ENCODE measurements around the gene TNFRSF4.

TNFRSF4 gene

GRCh38 chr1:1204425-1204920, 9.5 kb downstream of the TNFRSF4 start:
- Histone ChIP-seq H3K4me1 (ENCODE audit: insufficient read depth, poor library complexity, severe bottlenecking) (no peaks in the 10 kb centered on the region), H3K27me3 (ENCODE audit: insufficient read depth, poor library complexity, severe bottlenecking) (peaks cover 8% of the 10 kb centered on the region), H3K36me3 (ENCODE audit: low read depth) (no peaks in the 10 kb centered on the region), H3K9me3 (ENCODE audit: severe bottlenecking) (no peaks in the 10 kb centered on the region), H3K4me3 (ENCODE audit: severe bottlenecking) (no peak overlapping the region), H3K27ac (ENCODE audit: poor library complexity, severe bottlenecking) (no peak overlapping the region)
- DNase-seq (ENCODE audit: low spot score) (no peak), ATAC-seq (ENCODE audit: low read depth) (no peak)
- TF ChIP-seq, protein P1, sequence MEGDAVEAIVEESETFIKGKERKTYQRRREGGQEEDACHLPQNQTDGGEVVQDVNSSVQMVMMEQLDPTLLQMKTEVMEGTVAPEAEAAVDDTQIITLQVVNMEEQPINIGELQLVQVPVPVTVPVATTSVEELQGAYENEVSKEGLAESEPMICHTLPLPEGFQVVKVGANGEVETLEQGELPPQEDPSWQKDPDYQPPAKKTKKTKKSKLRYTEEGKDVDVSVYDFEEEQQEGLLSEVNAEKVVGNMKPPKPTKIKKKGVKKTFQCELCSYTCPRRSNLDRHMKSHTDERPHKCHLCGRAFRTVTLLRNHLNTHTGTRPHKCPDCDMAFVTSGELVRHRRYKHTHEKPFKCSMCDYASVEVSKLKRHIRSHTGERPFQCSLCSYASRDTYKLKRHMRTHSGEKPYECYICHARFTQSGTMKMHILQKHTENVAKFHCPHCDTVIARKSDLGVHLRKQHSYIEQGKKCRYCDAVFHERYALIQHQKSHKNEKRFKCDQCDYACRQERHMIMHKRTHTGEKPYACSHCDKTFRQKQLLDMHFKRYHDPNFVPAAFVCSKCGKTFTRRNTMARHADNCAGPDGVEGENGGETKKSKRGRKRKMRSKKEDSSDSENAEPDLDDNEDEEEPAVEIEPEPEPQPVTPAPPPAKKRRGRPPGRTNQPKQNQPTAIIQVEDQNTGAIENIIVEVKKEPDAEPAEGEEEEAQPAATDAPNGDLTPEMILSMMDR (IDR thresholded peaks at IDR 0.05; ENCODE audit: poor library complexity, severe bottlenecking) = no peak

GRCh38 chr1:1203561-1204424, 10.2 kb downstream of the TNFRSF4 start:
- Histone ChIP-seq H3K27ac (ENCODE audit: poor library complexity, severe bottlenecking) (no peak overlapping the region), H3K4me1 (ENCODE audit: insufficient read depth, poor library complexity, severe bottlenecking) (no peaks in the 10 kb centered on the region), H3K4me3 (ENCODE audit: severe bottlenecking) (no peak overlapping the region), H3K36me3 (ENCODE audit: low read depth) (no peaks in the 10 kb centered on the region), H3K9me3 (ENCODE audit: severe bottlenecking) (no peaks in the 10 kb centered on the region), H3K27me3 (ENCODE audit: insufficient read depth, poor library complexity, severe bottlenecking) (peaks cover 8% of the 10 kb centered on the region)
- TF ChIP-seq, protein P1 (IDR thresholded peaks at IDR 0.05; ENCODE audit: poor library complexity, severe bottlenecking) = no peak
- DNase-seq (ENCODE audit: low spot score) (no peak), ATAC-seq (ENCODE audit: low read depth) (no peak)

DNA sequence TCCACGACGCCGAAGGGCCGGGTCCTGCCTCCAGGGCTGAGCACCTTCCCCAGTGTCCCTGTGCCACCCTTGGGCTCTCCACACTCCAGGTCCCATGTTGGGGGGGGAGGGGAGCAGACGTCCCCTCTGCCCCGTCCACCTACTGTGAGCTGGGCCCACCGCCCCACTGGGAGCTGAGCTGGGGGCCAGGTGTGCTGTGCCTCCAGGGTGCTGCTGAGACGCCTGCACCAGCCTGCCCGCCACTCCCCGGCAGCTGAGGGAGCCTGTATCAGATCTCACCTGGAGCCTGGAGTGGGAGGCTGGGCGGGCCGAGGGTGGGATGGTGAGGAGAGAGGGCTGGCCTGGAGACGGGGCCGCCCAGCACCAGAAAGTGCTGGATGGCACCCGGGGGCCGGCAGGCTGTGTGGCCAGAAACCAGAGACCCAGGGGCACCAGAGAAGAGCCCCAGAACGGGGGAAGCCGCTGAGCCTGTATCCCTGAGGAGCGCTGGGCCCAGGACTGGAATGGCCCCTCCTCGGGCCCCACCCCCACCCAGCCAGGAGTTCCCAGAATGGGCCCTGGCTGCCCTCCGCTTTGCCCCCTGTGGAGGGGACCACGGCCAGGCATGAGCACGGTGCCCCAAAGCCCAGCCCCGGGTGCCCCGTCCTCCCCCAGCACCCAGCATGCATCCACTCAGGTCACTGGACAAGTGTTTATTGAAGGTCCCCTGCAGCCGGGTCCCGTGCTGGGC, 11.0 kb downstream of the TNFRSF4 start:
- Histone ChIP-seq H3K4me3 (ENCODE audit: severe bottlenecking) (no peak overlapping the region), H3K9me3 (ENCODE audit: severe bottlenecking) (no peaks in the 10 kb centered on the region), H3K4me1 (ENCODE audit: insufficient read depth, poor library complexity, severe bottlenecking) (no peaks in the 10 kb centered on the region), H3K27ac (ENCODE audit: poor library complexity, severe bottlenecking) (no peak overlapping the region), H3K36me3 (ENCODE audit: low read depth) (no peaks in the 10 kb centered on the region), H3K27me3 (ENCODE audit: insufficient read depth, poor library complexity, severe bottlenecking) (peaks cover 8% of the 10 kb centered on the region)
- ATAC-seq (ENCODE audit: low read depth) = no peak
- TF ChIP-seq, protein P1 (IDR thresholded peaks at IDR 0.05; ENCODE audit: poor library complexity, severe bottlenecking) = no peak
- DNase-seq (ENCODE audit: low spot score) = no peak

DNA sequence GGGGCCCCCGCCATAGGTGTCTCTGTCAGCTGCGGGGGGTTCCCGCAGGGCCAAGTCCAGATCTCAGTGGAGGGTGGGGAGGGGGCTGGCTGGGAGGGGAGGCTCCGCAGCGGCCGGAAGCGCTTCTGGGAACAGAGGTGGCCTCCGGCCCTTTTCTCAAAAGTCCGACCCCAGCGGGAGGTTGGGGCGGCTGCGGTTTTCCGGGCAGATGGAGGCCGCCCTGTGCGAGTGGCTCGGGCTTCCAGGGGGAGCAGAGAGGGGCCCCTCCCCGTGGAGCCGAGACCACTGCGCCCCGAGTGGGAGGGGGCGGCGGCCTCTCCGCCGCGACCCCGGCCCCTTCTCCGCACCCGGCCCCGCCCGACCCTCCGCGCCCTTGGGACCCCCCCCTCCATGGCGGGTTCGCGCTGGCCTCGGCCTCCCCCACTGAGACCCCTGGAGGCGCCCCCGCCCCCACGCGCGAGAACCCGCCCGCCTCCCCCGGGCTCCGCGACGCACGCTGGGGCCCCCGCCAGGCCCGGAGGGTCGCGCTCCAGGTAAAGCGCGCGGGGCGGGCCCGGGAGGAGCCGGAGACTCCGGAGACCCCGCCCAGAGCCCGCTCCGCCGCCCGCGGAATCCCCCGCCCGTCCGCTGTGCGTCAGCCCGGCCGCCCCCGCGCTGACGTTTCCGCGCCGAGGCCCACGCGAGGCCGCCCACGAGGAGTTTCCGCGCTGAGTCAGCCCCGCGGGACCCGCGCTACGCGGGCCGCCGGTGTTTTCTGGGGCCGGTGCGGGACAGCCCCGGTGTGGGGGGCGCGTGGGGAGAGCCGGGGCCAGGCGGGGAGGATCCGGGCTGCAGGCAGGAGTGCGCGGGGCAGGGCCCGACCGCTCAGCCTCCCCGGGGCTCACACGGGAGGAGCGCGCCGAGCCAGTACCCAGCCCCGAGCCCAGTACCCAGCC, 12.8 kb downstream of the TNFRSF4 start:
- Histone ChIP-seq H3K27ac (ENCODE audit: poor library complexity, severe bottlenecking) (no peak overlapping the region), H3K4me1 (ENCODE audit: insufficient read depth, poor library complexity, severe bottlenecking) (no peaks in the 10 kb centered on the region), H3K4me3 (ENCODE audit: severe bottlenecking) (peak overlapping the region; percentile 36)

More for the DNA sequence above, 12.8 kb downstream of the TNFRSF4 start:
- Histone ChIP-seq H3K9me3 (ENCODE audit: severe bottlenecking) (no peaks in the 10 kb centered on the region), H3K36me3 (ENCODE audit: low read depth) (no peaks in the 10 kb centered on the region), H3K27me3 (ENCODE audit: insufficient read depth, poor library complexity, severe bottlenecking) (no peaks in the 10 kb centered on the region)
- ATAC-seq (ENCODE audit: low read depth) (peak; percentile 59), DNase-seq (ENCODE audit: low spot score) (peak; percentile 61)
- TF ChIP-seq, protein P1 (IDR thresholded peaks at IDR 0.05; ENCODE audit: poor library complexity, severe bottlenecking) = no peak
